WTC11 (cell line): ENCODE measurements around the gene B3GALT5. TPM values are rescaled to one million over a fixed set of nuclear protein-coding genes. Genes with fewer than 3 reads are reported as not detected.

Experiments
- ATAC-seq: fragments of 200-7000 bp; cut with Tn5 transposase; 2 replicates; pipeline ENCODE4 v1.10.0; 2021; ENCODE audit warnings: mild to moderate bottlenecking, moderate library complexity
- CTCF ChIA-PET: fragments of 300-600 bp; sonication (Branson Sonifier 250); formaldehyde crosslinking; loops from one replicate; lab custom pipeline; 2021; ENCODE audit warnings: antibody characterized with exemption; lab: Charles Lee
- POLR2A ChIA-PET: fragments of 350-600 bp; sonication (Branson Sonifier 250); formaldehyde crosslinking; loops from one replicate; lab custom pipeline; 2021; ENCODE audit warnings: antibody characterized with exemption; lab: Charles Lee
- DNase-seq: peaks from one replicate; pipeline ENCODE4 v3.0.0; 2021; ENCODE audit warnings: low spot score
- H3K27ac Mint-ChIP-seq: 2 replicates; pipeline ENCODE4 v1.8.0; 2021; ENCODE audit warnings: mixed read lengths
- H3K27me3 Mint-ChIP-seq: 2 replicates; pipeline ENCODE4 v1.8.0; 2021; ENCODE audit warnings: low read depth, mild to moderate bottlenecking, moderate library complexity, mixed read lengths
- H3K36me3 Mint-ChIP-seq: 2 replicates; pipeline ENCODE4 v1.8.0; 2021; ENCODE audit warnings: mixed read lengths
- H3K4me1 Mint-ChIP-seq: 2 replicates; pipeline ENCODE4 v1.8.0; 2022; ENCODE audit warnings: mixed read lengths
- H3K4me3 Mint-ChIP-seq: 2 replicates; pipeline ENCODE4 v1.8.0; 2021; ENCODE audit warnings: mild to moderate bottlenecking, moderate library complexity, mixed read lengths
- H3K9me3 Mint-ChIP-seq: 2 replicates; pipeline ENCODE4 v1.8.0; 2021; ENCODE audit warnings: mixed read lengths
- AFF4 ChIP-seq: sonication (generic); formaldehyde crosslinking; IDR thresholded peaks from 2 replicates; pipeline ENCODE4 v1.8.1; 2023; ENCODE audit warnings: mild to moderate bottlenecking, missing genetic modification reagents, borderline replicate concordance
- AR ChIP-seq: fragments of 250-450 bp; sonication (Bioruptor Pico); IDR thresholded peaks from 2 replicates; pipeline ENCODE4 v1.9.0; 2021; ENCODE audit warnings: mild to moderate bottlenecking
- ATF6 ChIP-seq: sonication (generic); formaldehyde crosslinking; IDR thresholded peaks from 2 replicates; pipeline ENCODE4 v1.8.1; 2023; ENCODE audit warnings: mild to moderate bottlenecking, missing genetic modification reagents
- CREB1 ChIP-seq: sonication (generic); formaldehyde crosslinking; IDR thresholded peaks from 2 replicates; pipeline ENCODE4 v1.8.0; 2023; ENCODE audit warnings: mild to moderate bottlenecking, missing genetic modification reagents
- E2F5 ChIP-seq: sonication (generic); formaldehyde crosslinking; IDR thresholded peaks from 2 replicates; pipeline ENCODE4 v1.8.1; 2022; ENCODE audit warnings: mild to moderate bottlenecking, moderate library complexity, missing genetic modification reagents
- ELF4 ChIP-seq: sonication (generic); formaldehyde crosslinking; IDR thresholded peaks from 2 replicates; pipeline ENCODE4 v1.8.1; 2022; ENCODE audit warnings: low read depth, mild to moderate bottlenecking, moderate library complexity, missing genetic modification reagents
- ETV6 ChIP-seq: sonication (generic); formaldehyde crosslinking; IDR thresholded peaks from 2 replicates; pipeline ENCODE4 v1.8.1; 2022; ENCODE audit warnings: mild to moderate bottlenecking, missing genetic modification reagents
- FOXK1 ChIP-seq: sonication (generic); formaldehyde crosslinking; IDR thresholded peaks from 2 replicates; pipeline ENCODE4 v1.8.0; 2022; ENCODE audit warnings: mild to moderate bottlenecking, moderate library complexity, missing genetic modification reagents
- FOXP4 ChIP-seq: sonication (generic); formaldehyde crosslinking; IDR thresholded peaks from 2 replicates; pipeline ENCODE4 v1.8.0; 2022; ENCODE audit warnings: mild to moderate bottlenecking, missing genetic modification reagents
- GABPB1 ChIP-seq: sonication (generic); formaldehyde crosslinking; IDR thresholded peaks from 2 replicates; pipeline ENCODE4 v1.8.1; 2023; ENCODE audit warnings: mild to moderate bottlenecking, missing genetic modification reagents
- GTF2I ChIP-seq: fragments of 250-450 bp; sonication (Bioruptor Pico); conservative IDR thresholded peaks from 2 replicates; pipeline ENCODE4 v1.4.0; 2021; ENCODE audit warnings: mild to moderate bottlenecking
- RELA ChIP-seq: sonication (generic); formaldehyde crosslinking; IDR thresholded peaks from 2 replicates; pipeline ENCODE4 v1.8.1; 2022; ENCODE audit warnings: missing genetic modification reagents, mild to moderate bottlenecking, borderline replicate concordance
- ZMAT4 ChIP-seq: fragments of 250-450 bp; sonication (Bioruptor Pico); IDR thresholded peaks from 2 replicates; pipeline ENCODE4 v1.9.0; 2021; ENCODE audit warnings: mild to moderate bottlenecking
- ZNF416 ChIP-seq: fragments of 250-450 bp; sonication (Bioruptor Pico); IDR thresholded peaks from 2 replicates; pipeline ENCODE4 v1.9.0; 2021; ENCODE audit warnings: mild to moderate bottlenecking, inconsistent platforms
- ZNF512 ChIP-seq: sonication (generic); formaldehyde crosslinking; IDR thresholded peaks from 2 replicates; pipeline ENCODE4 v1.8.1; 2022; ENCODE audit warnings: missing genetic modification reagents, borderline replicate concordance
- total RNA-seq: library from RNA; stranded (reverse); gene quantifications from 3 replicates; pipeline ENCODE4 v1.2.3, GENCODE V29; 2021

B3GALT5 gene
- total RNA-seq, 1 experiment from 2014 or later: 25.8 TPM

- Mint-ChIP-seq H3K36me3 (peaks cover 30% of the 10 kb centered on the region), H3K27me3 (no peaks in the 10 kb centered on the region), H3K4me1 (peaks cover 93% of the 10 kb centered on the region), H3K27ac (peak overlapping the region; percentile 88), H3K4me3 (peak overlapping the region; percentile 37), H3K9me3 (peaks cover 4% of the 10 kb centered on the region; the same call in 1 of the 2 replicates)
- CTCF ChIA-PET: interaction anchor here (0.6 to 1.6 kb wide), 4 partner anchors 15 to 200 kb away, joined by 3 to 6 read pairs (median 4); no protein-coding TSS in a partner anchor
- TF ChIP-seq E2F5 (CRISPR knock-in tag) (no peak), ATF6 (CRISPR knock-in tag) (no peak), FOXP4 (CRISPR knock-in tag) (no peak), ELF4 (CRISPR knock-in tag) (no peak), ZNF416 (CRISPR knock-in tag) (no peak), FOXK1 (CRISPR knock-in tag) (no peak), AFF4 (no peak), AR (CRISPR knock-in tag) (no peak), ZMAT4 (CRISPR knock-in tag) (no peak), GTF2I (CRISPR knock-in tag) (no peak), ZNF512 (CRISPR knock-in tag) (no peak), ETV6 (CRISPR knock-in tag) (no peak), RELA (no peak), GABPB1 (CRISPR knock-in tag) (no peak), CREB1 (no peak)
- POLR2A ChIA-PET: interaction anchor here (1.0 kb wide), 1 partner anchor 13 kb away, joined by 4 read pairs; no protein-coding TSS in a partner anchor
- ATAC-seq (peak; percentile 58), DNase-seq (no peak)
These were observed 29.2 kb downstream of the B3GALT5 start for GRCh38 chr21:39641827-39642450.
